ENCODE results near the gene ENTR1. TPM values are rescaled to one million over a fixed set of nuclear protein-coding genes. Genes with fewer than 3 reads are reported as not detected.

ENTR1 gene
- total and polyA plus RNA-seq, 12 donors, result 11.5 to 26.9 (median 15.8) TPM

DNA sequence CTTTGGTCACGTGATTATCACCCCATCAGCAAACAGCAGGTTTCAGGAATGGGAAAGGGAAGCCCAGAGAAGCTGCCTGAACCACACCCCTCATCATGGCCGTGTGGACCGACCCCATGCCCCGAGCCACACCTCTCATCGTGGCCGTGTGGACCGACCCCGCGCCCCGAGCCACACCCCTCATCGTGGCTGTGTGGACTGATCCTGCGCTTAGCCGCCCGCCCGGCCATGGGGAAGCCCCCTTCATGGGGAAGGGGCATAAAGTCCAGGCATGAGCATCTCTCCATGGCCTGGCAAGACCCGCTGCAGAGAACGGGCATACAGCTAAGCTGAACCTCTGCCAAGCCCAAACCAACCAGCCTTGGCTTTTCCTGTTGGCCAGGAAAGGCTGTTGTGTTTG lies 16.9 kb downstream of the ENTR1 start:
- Histone ChIP-seq H3K36me3 (peaks cover 0 to 96% (median 60%) of the 10 kb centered on the region in 9 donors), H3K27me3 (no peaks in the 10 kb centered on the region), H3K9me3 (no peaks in the 10 kb centered on the region), H3K4me1 (peaks cover 0 to 6% (median under 1%) of the 10 kb centered on the region in 9 donors), H3K27ac (no peak overlapping the region), H3K4me3 (no peak overlapping the region)
- TF ChIP-seq, protein P1, sequence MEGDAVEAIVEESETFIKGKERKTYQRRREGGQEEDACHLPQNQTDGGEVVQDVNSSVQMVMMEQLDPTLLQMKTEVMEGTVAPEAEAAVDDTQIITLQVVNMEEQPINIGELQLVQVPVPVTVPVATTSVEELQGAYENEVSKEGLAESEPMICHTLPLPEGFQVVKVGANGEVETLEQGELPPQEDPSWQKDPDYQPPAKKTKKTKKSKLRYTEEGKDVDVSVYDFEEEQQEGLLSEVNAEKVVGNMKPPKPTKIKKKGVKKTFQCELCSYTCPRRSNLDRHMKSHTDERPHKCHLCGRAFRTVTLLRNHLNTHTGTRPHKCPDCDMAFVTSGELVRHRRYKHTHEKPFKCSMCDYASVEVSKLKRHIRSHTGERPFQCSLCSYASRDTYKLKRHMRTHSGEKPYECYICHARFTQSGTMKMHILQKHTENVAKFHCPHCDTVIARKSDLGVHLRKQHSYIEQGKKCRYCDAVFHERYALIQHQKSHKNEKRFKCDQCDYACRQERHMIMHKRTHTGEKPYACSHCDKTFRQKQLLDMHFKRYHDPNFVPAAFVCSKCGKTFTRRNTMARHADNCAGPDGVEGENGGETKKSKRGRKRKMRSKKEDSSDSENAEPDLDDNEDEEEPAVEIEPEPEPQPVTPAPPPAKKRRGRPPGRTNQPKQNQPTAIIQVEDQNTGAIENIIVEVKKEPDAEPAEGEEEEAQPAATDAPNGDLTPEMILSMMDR (IDR thresholded peaks at IDR 0.05), result no peak
- WGBS, 2 donors, result 88 to 91% methylated on average over 17 of the region's 17 CpGs
- ATAC-seq (no peak), DNase-seq (no peak)
- intact Hi-C loops (cut with DNase I), result no loop called here

DNA sequence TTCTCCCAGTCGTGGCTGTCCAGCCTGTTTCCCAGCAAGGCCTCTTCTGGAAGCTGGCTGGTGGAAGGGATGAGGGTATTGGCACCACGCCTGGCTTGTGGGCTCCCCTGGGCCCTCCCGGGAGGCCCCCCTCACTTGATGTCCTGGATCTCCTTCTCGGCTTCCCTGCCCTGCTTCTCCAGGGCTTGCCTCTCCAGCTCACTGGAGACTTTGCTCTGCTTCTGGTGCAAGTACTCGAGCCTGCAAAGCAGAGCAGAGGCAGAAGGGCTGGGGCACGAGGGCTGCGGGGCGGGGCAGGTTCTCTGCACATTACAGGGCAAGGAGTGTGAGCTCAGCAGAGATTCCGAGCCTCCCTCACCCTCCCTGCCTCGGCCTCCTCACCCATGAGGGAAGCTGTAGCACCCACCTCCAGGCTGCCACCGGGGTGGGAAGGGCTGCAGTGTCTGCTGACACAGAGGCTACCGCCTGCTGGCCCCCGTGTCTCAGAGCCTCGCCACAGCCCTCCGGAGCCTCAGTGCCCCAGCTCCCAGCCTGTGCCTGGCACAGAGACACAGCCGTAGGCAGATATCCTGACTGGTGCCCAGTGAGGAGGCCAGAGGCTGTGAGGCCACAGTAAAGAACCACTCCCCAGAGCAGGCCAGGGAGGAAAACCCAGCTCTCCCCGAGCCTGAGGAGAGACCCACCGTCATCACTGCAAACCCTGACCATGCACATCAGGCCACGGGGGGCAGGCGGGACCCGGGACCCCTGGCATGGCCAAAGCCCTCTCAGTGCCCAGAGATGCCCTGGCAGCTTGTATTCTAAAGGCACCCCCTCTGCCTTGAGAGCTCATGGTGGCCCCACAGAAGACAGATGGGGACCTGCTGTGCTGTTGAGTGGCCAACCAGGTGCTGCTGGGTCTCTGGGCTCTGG lies 17.6 kb downstream of the ENTR1 start:
- ATAC-seq (no peak), DNase-seq (no peak)
- Histone ChIP-seq H3K9me3 (no peaks in the 10 kb centered on the region), H3K4me1 (no peaks in the 10 kb centered on the region), H3K36me3 (peaks cover 3 to 98% (median 68%) of the 10 kb centered on the region in 9 donors), H3K4me3 (no peak overlapping the region), H3K27me3 (no peaks in the 10 kb centered on the region), H3K27ac (no peak overlapping the region)
- WGBS, 2 donors, result 79 to 80% methylated on average over 21 of the region's 21 CpGs
- TF ChIP-seq, protein P1 (IDR thresholded peaks at IDR 0.05), result no peak
- intact Hi-C loops (cut with DNase I), result no loop called here

DNA sequence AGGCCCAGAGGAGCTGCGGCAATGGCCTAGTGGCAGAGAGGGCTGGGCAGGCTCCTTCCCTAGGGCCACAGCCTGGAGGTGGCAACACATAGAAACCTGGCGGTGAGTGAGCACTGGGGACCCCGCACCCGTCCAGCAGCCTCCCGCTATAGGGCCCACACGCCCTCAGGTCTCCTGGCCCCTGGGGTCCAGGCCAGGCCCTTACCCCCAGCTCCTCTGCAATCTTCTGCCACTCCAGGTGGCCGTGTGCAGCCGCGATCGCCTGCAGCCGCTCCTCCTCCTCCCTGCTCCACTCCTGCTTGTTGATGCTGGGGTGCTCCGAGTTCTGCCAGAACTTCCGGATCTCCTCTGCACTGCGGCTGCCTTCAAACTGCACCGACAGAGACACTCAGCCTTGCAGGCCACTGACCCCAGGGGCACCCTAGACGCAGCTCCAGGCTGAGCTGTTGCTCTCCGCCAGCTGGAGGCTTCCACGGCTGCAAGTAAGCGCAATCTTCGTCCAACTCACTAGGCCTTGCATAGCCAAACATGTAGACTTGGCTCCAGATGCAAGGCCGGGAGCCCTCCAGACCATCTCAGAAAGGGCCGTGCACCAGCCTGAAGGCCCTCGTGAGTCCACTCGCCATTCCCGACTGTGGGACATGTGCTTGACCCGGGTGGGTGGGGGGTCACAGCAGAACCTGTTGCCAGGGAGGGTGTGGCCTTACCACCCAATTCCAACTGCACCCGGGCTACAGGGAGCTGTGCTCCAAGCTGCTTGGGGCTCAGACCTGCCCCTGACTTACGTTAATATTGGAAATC lies 18.5 kb downstream of the ENTR1 start:
- H3K9me3 ChIP-seq, result no peaks in the 10 kb centered on the region

DNA sequence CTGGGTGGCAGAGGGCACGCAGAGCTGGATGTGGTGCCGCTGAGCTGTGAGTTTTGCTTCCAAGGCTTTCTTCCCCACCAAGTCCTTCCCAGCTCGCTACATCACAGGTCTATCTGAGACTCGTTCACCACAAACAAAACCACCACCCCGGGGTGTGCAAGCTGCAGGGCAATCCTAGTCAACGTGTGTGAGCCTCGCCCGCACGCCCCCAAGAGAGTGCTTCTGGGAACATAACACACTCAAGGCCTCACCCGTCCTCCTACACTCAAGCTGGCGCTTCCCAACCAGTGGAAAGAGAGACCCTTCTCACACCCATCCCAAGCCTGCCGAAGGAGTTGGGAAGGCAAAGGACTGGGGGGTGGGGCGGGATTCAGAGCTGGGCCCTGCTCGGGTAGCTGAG lies 21.0 kb downstream of the ENTR1 start:
- H3K36me3 ChIP-seq, result peaks cover 0 to 100% (median 64%) of the 10 kb centered on the region in 9 donors
- DNase-seq (no peak), ATAC-seq (no peak)
- no peaks in the 10 kb centered on the region for H3K27me3 ChIP-seq
- TF ChIP-seq, protein P1 (IDR thresholded peaks at IDR 0.05), result no peak
- intact Hi-C loops (cut with DNase I), result no loop called here
- H3K4me3 ChIP-seq, result no peak overlapping the region
- 90% methylated on average over 14 of the region's 14 CpGs for WGBS, 2 donors
- no peaks in the 10 kb centered on the region for H3K4me1 ChIP-seq
- no peak overlapping the region for H3K27ac ChIP-seq
- H3K9me3 ChIP-seq, result no peaks in the 10 kb centered on the region

More for the DNA sequence above, 18.5 kb downstream of the ENTR1 start:
- 89 to 92% methylated on average over 28 of the region's 28 CpGs for WGBS, 2 donors
- Histone ChIP-seq H3K27me3 (no peaks in the 10 kb centered on the region), H3K27ac (no peak overlapping the region), H3K4me1 (no peaks in the 10 kb centered on the region), H3K36me3 (peaks cover 6 to 100% (median 74%) of the 10 kb centered on the region in 9 donors), H3K4me3 (no peak overlapping the region)
- DNase-seq (no peak), ATAC-seq (no peak)
- intact Hi-C loops (cut with DNase I), result no loop called here
- TF ChIP-seq, protein P1 (IDR thresholded peaks at IDR 0.05), result no peak

Measured in heart right ventricle (tissue), 16 donors.